Gastroesophageal sphincter (tissue), 3 donors: ENCODE measurements around the gene NAA38.

Source experiments
- CTCF ChIP-seq, 4 experiments: fragments of 200-600 bp in 2 of 4; fragments of 450-650 bp in 2 of 4; sonication (generic) in 1 of 4; IDR thresholded peaks; one replicate each; pipeline ENCODE4 v1.5.1; 2017 to 2019; ENCODE audit warnings: antibody characterized with exemption in 4 of 4, mild to moderate bottlenecking in 2 of 4, moderate library complexity in 2 of 4
- POLR2A ChIP-seq, 2 donors: fragments of 450-650 bp; IDR thresholded peaks; one replicate each; pipeline ENCODE4 v1.6.1; 2017; ENCODE audit warnings: antibody characterized with exemption in 2 of 2, mild to moderate bottlenecking in 2 of 2, moderate library complexity in 1 of 2

- TF ChIP-seq POLR2A (IDR thresholded peaks at IDR 0.05): no peak
- TF ChIP-seq CTCF (IDR thresholded peaks at IDR 0.05): peak in 3 of 4 experiments; percentile 84 to 90 (median 89)
Observed at GRCh38 chr17:7862692-7863437, 5.5 kb upstream of the NAA38 start.
